NB4 (cell line): ENCODE data around the gene INPP5F.

Experiments
- DNase-seq: peaks from one replicate; pipeline ENCODE4 v3.0.0; 2010; ENCODE audit warnings: low read depth
- H3K4me3 ChIP-seq: one replicate; pipeline ENCODE4 v1.5.1; 2011; ENCODE audit warnings: mild to moderate bottlenecking, low read depth, low read length, moderate library complexity
- CTCF ChIP-seq: IDR thresholded peaks from one replicate; pipeline ENCODE4 v1.5.1; 2012; ENCODE audit warnings: low read depth, low read length
- MYC ChIP-seq: IDR thresholded peaks from 2 replicates; pipeline ENCODE4 v1.6.1; 2011; ENCODE audit warnings: low read depth, low read length
- POLR2A ChIP-seq: IDR thresholded peaks from 2 replicates; pipeline ENCODE4 v1.6.1; 2011; ENCODE audit warnings: mild to moderate bottlenecking; ENCODE audit not compliant: insufficient read length; ENCODE audit errors: extremely low read depth
- TF ChIP-seq, protein P1 (sequence below): IDR thresholded peaks from 2 replicates; pipeline ENCODE4 v1.6.1; 2011; ENCODE audit warnings: low read depth, low read length

INPP5F gene

DNA sequence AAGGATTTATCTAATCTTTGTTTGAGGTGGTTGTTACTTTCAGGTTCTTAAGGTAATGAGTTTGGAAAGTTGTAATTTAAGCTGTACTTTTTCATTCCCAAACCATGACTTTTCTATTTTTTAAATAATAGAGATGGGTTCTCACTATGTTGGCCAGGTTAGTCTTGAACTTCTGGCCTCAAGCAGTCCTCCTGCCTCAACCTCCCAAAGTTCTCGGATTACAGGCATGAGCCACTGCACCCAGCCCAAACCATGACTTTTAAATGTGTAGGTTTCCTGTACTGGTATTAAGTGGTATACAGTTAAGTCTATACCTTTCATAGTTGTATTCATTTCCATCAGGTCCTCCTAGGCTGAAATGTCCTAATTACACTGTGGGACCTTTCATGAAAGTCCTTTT is 10.4 kb downstream of the INPP5F start:
- no peak for TF ChIP-seq CTCF
- no peak for TF ChIP-seq POLR2A
- TF ChIP-seq, protein P1, sequence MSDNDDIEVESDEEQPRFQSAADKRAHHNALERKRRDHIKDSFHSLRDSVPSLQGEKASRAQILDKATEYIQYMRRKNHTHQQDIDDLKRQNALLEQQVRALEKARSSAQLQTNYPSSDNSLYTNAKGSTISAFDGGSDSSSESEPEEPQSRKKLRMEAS = no peak
- H3K4me3 ChIP-seq = no peak overlapping the region
- no peak for DNase-seq

- no peak for DNase-seq
- no peak overlapping the region for H3K4me3 ChIP-seq
- no peak for TF ChIP-seq CTCF
- TF ChIP-seq, protein P1 = no peak
- TF ChIP-seq POLR2A = no peak
- TF ChIP-seq MYC = no peak
These were observed 11.3 kb downstream of the INPP5F start for GRCh38 chr10:119737039-119737663.

- DNase-seq = peak; percentile 48
These were observed 12.0 kb downstream of the INPP5F start for GRCh38 chr10:119737823-119738222.

DNA sequence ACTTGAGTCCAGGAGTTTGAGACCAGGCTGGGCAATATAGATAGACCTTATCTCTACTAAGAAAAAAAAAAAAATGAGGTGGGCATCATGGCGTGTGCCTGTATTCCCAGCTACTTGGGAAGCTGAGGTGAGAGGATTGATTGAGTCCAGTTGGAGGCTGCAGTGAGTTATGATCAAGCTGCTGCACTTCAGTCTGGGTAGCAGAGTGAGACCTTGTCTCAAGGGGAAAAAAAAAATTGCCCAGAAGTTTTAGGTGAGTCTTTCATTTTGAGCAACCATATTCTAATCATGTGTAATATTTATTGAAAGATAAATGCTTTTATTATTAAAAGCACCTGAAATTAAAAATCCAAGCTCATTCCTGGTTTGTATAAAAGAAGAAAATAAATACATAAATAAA is 13.1 kb downstream of the INPP5F start:
- TF ChIP-seq MYC (no peak), POLR2A (no peak), CTCF (no peak)
- TF ChIP-seq, protein P1 = no peak
- no peak overlapping the region for H3K4me3 ChIP-seq
- no peak for DNase-seq

More at GRCh38 chr10:119737823-119738222, 12.0 kb downstream of the INPP5F start:
- no peak overlapping the region for H3K4me3 ChIP-seq
- TF ChIP-seq MYC (no peak), CTCF (no peak), POLR2A (no peak)
- TF ChIP-seq, protein P1 = no peak

DNA sequence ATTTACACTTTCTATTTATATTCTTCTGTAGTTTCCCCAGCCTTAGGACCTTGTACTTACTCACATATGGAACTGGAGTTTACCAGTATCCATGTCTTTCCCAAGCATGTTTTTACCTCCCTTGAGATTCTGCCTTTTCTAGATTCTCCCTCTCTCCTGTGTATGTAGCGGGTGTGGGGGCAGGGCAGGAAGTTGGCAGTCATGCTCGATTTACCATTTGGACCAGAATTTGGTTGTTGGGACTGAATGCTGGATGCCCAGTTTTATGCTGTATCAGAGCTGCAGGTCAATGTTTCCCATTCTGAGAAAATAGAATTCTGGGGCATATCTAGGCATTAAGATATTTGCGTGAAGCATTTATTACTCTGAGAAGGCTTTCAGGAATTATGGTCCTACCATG is 14.2 kb downstream of the INPP5F start:
- no peak for TF ChIP-seq MYC
- TF ChIP-seq CTCF = no peak
- TF ChIP-seq, protein P1 = no peak
- no peak for TF ChIP-seq POLR2A
- H3K4me3 ChIP-seq = no peak overlapping the region
- no peak for DNase-seq
